ENCODE results near the gene ARHGEF10L.

ARHGEF10L gene

DNA sequence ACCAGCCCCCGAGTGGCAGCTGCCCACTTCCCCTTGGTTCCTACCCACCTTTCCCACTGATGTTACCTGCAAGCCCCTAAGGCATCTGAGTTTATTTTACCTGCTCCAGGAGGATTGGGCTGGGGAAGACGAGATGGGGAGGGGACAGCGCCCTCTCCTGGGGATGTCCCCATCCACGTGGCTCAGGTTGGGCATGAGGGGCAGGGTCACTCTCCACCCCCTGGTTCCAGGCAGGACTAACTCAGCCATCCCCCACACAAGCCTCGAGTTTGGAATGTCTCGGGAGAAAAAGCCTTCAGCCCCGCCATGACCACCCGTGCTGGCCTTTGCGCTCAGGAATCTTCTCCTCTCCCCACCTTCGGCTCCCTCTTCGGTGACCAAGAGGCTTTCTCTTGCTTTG lies 90.0 kb downstream of the ARHGEF10L start:
- TF ChIP-seq, protein P1, sequence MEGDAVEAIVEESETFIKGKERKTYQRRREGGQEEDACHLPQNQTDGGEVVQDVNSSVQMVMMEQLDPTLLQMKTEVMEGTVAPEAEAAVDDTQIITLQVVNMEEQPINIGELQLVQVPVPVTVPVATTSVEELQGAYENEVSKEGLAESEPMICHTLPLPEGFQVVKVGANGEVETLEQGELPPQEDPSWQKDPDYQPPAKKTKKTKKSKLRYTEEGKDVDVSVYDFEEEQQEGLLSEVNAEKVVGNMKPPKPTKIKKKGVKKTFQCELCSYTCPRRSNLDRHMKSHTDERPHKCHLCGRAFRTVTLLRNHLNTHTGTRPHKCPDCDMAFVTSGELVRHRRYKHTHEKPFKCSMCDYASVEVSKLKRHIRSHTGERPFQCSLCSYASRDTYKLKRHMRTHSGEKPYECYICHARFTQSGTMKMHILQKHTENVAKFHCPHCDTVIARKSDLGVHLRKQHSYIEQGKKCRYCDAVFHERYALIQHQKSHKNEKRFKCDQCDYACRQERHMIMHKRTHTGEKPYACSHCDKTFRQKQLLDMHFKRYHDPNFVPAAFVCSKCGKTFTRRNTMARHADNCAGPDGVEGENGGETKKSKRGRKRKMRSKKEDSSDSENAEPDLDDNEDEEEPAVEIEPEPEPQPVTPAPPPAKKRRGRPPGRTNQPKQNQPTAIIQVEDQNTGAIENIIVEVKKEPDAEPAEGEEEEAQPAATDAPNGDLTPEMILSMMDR (IDR thresholded peaks at IDR 0.05; ENCODE audit: insufficient read depth, low read depth, low read length, missing control alignments): peak; percentile 9
- no peak for DNase-seq (ENCODE audit: low read depth)
- no peak overlapping the region for H3K4me3 ChIP-seq (ENCODE audit: low read depth, low read length)

DNA sequence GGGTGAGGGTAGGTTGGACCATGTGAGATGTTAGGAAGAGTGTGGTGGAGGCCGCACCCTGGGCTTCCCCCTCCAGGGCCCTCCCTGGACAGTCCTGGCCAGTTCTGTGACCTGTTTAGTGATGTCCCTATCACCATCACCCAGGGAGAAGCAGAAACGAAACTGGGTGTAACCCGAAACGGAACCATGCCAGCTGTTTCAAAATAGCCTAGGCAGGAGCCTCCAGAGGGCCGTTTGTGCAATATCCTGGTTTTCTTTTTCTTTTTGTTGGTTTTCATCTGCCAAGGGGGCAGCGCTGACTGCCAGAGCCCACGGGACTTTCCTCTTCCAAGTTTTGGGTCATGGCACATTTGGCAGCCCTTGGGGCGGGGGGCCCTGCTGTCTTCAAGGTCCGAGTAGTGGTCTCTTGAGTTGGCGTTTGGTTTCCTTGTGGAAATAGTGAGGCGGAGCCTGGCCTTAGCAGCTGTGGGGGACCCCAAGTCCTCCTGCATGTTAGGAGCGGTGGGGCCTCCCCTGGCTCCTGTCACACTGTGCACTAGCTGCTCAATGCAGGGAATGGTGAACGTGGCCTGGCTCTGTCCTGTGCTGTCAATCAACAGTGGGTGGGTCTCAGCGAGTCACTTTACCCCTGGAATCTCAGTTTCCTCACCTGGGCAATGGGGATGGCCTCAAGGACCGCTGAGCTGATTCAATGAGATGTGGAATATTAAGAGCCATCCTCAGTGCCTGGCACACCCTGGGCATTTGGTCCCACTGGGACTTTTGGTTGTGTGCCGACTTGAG lies 90.7 kb downstream of the ARHGEF10L start:
- TF ChIP-seq, protein P1 (IDR thresholded peaks at IDR 0.05; ENCODE audit: insufficient read depth, low read depth, low read length, missing control alignments): no peak
- DNase-seq (ENCODE audit: low read depth): no peak
- H3K4me3 ChIP-seq (ENCODE audit: low read depth, low read length): no peak overlapping the region

DNA sequence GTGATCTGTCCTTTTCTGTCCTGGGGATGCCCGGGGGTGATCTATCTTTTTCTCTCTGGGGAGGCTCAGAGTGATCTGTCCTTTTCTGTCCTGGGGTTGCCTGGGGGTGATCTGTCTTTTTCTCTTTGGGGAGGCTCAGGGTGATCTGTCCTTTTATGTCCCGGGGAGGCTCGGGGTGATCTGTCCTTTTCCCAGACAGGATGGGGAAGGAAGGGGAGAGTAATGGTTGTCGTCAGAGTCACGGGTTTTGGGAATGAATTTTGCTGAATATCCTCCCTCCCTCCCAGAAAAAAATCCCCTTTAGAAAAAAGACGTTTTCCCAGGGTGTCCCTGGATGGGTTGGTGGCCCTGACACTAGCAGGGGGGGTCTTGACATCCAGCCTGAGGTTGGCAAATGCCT lies 91.5 kb downstream of the ARHGEF10L start:
- no peak for DNase-seq (ENCODE audit: low read depth)
- no peak overlapping the region for H3K4me3 ChIP-seq (ENCODE audit: low read depth, low read length)
- TF ChIP-seq, protein P1 (IDR thresholded peaks at IDR 0.05; ENCODE audit: insufficient read depth, low read depth, low read length, missing control alignments): no peak

DNA sequence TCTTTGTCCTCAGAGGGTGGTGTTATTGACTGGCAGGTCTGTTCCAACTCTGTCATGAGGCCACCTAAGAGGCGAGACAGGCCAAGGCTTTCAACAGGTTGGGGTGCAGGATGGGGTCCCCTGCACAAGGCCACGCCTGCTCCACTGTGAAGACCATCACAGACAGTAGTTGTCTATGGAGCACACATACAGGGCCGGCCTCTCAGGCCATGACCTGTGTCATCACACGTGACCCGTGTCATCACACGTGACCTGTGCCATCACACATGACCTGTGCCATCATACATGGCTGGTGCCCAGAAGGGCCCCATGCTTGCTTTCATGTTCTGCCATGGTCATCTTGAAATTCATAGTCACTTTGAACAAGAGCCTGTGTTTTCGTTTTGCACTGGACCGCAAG lies 91.9 kb downstream of the ARHGEF10L start:
- TF ChIP-seq, protein P1 (IDR thresholded peaks at IDR 0.05; ENCODE audit: insufficient read depth, low read depth, low read length, missing control alignments): no peak

DNA sequence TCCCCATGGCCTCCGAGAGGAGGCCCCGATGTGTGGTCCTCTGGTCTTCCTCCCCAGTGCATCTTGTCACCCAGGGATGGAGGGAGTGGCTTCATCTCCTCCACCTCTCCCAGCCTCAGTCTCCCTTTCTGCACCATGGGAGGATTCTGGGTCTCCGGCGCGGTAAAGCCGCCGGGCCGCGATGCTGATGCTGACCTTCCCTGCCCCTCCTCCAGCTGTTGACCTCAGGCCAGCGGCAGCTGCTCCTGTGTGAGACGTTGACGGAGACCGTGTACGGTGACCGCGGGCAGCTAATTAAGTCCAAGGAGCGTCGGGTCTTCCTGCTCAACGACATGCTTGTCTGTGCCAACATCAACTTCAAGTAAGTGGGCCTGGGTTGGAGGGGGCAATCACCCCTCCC lies 92.6 kb downstream of the ARHGEF10L start:
- TF ChIP-seq, protein P1 (IDR thresholded peaks at IDR 0.05; ENCODE audit: insufficient read depth, low read depth, low read length, missing control alignments): no peak
- DNase-seq (ENCODE audit: low read depth): no peak

More for the DNA sequence above, 91.9 kb downstream of the ARHGEF10L start:
- DNase-seq (ENCODE audit: low read depth): no peak
- no peak overlapping the region for H3K4me3 ChIP-seq (ENCODE audit: low read depth, low read length)

DNA sequence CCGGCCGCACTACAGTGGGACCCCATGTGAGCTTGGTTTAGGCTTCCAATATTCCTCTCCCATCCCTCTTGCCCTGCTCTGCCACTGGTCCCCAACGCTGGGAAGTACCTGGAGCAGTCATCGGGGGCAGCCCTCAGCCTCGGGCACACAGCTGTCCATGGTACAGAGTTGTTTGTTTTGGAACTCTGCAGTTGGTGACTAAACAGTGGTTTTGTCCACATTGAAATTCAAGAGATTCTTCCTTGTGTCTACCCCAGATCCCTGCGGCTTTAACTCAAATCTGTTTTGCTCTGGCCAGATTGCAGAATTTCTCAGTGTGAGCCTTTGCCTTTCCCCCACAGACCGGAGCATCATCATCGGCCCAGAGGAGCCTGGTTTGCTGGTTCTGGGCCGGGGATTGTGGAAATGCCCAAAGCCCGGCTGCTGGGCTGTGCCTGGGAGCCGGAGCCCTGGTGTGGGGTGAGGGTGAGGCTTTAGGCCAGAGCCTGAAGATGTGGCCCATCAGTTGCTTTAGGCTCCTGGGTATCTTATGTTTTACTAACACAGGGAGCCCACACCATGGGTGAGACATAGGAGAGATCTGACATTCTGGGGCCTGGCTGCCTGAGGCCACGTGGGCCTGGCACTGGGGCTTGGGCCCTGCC lies 93.2 kb downstream of the ARHGEF10L start:
- no peak overlapping the region for H3K4me3 ChIP-seq (ENCODE audit: low read depth, low read length)
- TF ChIP-seq, protein P1 (IDR thresholded peaks at IDR 0.05; ENCODE audit: insufficient read depth, low read depth, low read length, missing control alignments): no peak
- DNase-seq (ENCODE audit: low read depth): no peak

More for the DNA sequence above, 92.6 kb downstream of the ARHGEF10L start:
- H3K4me3 ChIP-seq (ENCODE audit: low read depth, low read length): no peak overlapping the region
